Measurements from ENCODE around the gene CDC42.
"Not testable (repeated sequence)": the region's sequence is repeated elsewhere in the genome, so short reads cannot be mapped to it uniquely, and the experiment has no call there.

Gene CDC42

GRCh38 chr1:22052115-22053016, at the start of gene CDC42:
Gene CDC42 (plus strand): TSS chr1:22052709. CDS start chr1:22078479, 25,770 bp downstream.
- DNase-seq (ENCODE audit: low read depth), result peak; percentile 92

- DNase-seq (ENCODE audit: low read depth), result not testable (repeated sequence)
Observed at GRCh38 chr1:22002875-22003274, 49.6 kb upstream of the CDC42 start.

GRCh38 chr1:22003959-22004358, 48.5 kb upstream of the CDC42 start:
- DNase-seq (ENCODE audit: low read depth), result not testable (repeated sequence)

- not testable (repeated sequence) for DNase-seq (ENCODE audit: low read depth)
Observed at GRCh38 chr1:22005261-22006149, 47.0 kb upstream of the CDC42 start.

GRCh38 chr1:22006736-22007135, 45.8 kb upstream of the CDC42 start:
- DNase-seq (ENCODE audit: low read depth), result not testable (repeated sequence)

GRCh38 chr1:22007262-22007661, 45.2 kb upstream of the CDC42 start:
- not testable (repeated sequence) for DNase-seq (ENCODE audit: low read depth)

- DNase-seq (ENCODE audit: low read depth), result not testable (repeated sequence)
Observed at GRCh38 chr1:22009566-22009965, 42.9 kb upstream of the CDC42 start.

GRCh38 chr1:22012752-22013151, 39.8 kb upstream of the CDC42 start:
- DNase-seq (ENCODE audit: low read depth), result not testable (repeated sequence)

GRCh38 chr1:22014575-22015206, 37.8 kb upstream of the CDC42 start:
- not testable (repeated sequence) for DNase-seq (ENCODE audit: low read depth)

GRCh38 chr1:22018583-22019559, 33.6 kb upstream of the CDC42 start:
- DNase-seq (ENCODE audit: low read depth), result peak; percentile 96

GRCh38 chr1:22021061-22021460, 31.4 kb upstream of the CDC42 start:
- DNase-seq (ENCODE audit: low read depth), result no peak

- no peak for DNase-seq (ENCODE audit: low read depth)
Observed at GRCh38 chr1:22024485-22025367, 27.8 kb upstream of the CDC42 start.

GRCh38 chr1:22025368-22026155, 26.9 kb upstream of the CDC42 start:
- peak; percentile 78 for DNase-seq (ENCODE audit: low read depth)

GRCh38 chr1:22026924-22027289, 25.6 kb upstream of the CDC42 start:
- no peak for DNase-seq (ENCODE audit: low read depth)

GRCh38 chr1:22030057-22030456, 22.5 kb upstream of the CDC42 start:
- DNase-seq (ENCODE audit: low read depth), result no peak

- no peak for DNase-seq (ENCODE audit: low read depth)
Observed at GRCh38 chr1:22030473-22030872, 22.0 kb upstream of the CDC42 start.

- no peak for DNase-seq (ENCODE audit: low read depth)
Observed at GRCh38 chr1:22031214-22031962, 21.1 kb upstream of the CDC42 start.

GRCh38 chr1:22034834-22035233, 17.7 kb upstream of the CDC42 start:
- DNase-seq (ENCODE audit: low read depth), result not testable (repeated sequence)
